HG02571 (cell line): Measurements from ENCODE around the gene SRRM4.
"Not testable (repeated sequence)": the region's sequence is repeated elsewhere in the genome, so short reads cannot be mapped to it uniquely, and the experiment has no call there.

Experiments
- ATAC-seq: cut with Tn5 transposase; IDR thresholded peaks from one replicate; pipeline ENCODE4 v1.9.1; 2021; ENCODE audit warnings: mild to moderate bottlenecking, moderate library complexity; ENCODE audit not compliant: unreplicated experiment

The SRRM4 gene

DNA sequence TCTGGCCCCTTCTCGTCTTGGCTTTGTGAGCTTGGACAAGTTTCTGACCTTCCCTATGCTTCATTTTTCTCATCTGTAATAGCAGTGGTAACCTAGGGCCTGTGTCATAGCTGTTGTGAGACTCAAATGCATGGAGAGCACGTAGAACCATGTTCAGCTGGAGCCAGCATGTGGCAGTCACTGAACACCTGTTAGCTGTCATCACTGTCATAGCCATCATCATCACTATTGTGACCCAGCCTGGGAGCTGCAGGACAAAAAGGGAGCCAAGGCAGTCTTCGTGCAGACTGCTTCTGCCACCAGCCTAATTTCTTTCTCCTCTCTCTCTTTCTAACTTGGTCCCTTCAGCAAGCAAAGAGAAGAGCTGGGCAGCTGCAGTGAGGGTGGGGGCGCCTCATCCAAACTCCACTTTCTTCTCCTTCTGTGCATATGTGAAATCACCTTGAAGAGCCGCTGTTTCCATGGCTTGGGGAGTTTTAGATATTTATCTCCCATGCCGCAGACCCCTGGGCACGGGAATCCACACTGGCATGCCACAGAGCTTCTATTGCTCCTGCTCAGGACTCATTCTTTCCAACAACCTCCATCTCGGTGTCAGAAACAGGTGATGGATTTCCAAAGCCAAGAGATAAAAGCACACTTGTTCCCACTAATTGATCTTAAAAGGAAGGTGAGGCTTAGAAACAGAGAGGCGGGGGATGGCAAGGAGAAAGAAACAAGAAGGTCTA is 87.0 kb downstream of the SRRM4 start:
- no peak for ATAC-seq

DNA sequence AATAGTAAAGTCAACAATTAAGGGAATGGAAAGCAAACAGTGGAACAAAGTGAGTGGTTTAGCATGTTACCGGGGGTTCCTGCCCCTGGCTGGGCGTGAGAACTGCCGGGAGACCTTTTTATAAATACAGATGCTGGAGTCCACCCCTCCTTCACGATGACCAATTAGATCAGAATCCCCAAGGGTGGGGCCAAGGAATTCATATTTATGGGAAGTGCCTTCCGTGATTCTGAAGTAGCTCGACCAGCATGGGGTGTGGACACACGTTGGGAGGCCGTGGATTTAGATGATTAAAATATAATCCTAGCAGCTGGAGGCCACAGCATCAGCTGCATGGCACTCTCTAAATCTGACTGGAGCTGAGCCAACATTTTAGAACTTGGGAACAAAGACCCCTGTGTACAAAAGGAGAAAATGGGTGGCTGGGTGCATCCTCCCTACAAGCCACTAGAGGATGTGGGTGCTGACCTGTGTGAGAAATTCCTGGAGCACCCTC is 87.9 kb downstream of the SRRM4 start:
- ATAC-seq: no peak

DNA sequence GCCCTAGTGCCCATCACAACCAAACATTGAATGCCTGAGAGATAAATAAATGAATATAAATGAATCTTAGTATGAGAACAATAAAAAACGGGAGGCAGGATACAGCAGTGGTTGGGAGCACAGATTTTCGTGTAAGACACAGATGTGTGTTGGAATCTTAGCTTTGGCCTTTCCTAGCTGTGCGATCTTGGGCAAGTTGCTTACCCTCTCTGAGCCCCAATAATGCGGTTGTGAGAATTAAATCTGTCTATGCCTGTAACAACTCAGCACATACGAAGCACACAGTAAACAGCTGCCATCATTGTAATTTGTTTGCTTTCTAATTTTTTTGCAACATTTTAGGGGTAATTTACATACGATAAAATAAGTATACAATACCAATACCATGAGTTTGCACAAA is 89.8 kb downstream of the SRRM4 start:
- no peak for ATAC-seq

DNA sequence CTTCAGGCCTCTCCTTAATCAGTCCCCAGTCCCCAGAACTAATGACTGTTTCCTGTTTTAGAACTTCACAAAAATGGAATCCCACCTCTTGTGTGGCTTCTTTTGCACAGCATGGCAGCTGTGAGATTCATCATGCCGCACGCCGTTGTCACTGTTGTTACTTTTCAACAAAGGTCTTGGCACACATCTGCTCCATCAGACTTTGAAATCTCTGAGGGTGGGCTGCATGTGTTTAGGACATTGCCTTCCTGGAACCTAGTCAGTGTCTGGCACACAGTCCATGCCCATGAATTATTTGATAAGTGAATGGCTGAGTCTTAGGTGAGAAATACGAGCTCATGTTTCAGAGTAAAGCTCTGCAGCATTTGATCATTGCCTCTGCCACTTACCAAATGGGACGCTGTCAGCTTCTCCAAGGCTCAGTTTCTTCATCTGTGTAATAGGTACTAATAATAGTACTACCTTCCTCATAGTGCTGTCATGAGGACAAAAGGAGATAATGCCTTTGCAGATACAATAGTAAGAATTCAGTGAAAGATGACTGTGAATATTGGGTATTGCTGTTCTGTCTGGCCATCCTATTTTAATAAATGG is 90.4 kb downstream of the SRRM4 start:
- ATAC-seq: no peak

DNA sequence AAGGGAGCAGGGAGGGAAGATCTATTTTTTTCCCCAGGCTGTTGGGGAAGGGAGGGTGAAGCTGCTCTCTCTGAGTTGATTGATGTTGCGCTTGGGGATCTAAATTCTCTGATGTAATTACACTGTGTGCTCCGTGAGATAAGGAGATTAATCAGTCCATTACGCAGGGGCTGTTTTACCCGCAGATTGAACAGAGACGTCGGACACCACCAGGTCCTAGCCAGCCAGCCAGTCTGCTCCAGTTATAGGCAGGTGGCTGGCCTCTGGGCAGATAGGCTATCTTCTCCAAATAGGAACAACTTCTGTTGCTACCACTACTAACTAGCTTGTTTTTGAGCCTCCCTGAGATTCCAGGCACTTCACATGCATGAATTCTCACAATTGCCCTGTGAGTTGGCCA is 91.1 kb downstream of the SRRM4 start:
- ATAC-seq: no peak

DNA sequence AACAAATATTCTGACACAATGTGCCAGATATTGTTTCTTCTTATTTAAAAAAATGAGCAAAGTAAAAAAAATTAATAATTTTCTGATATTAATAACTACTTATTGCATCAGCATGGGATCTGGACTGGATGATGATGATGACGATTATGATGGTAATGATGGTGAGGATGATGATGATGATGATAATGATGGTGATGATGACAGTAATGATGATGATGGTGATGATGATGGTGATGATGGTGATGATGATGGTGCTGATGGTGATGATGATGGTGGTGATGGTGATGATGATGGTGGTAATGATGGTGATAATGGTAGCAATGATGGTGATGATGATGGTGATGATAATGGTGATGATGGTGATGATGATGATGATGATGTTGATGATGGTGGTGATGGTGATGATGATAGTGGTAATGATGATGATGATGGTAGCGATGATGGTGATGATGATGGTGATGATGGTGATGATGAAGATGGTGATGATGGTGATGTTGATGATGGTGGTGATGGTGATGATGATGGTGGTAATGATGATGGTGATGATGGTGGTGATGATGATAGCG is 94.0 kb downstream of the SRRM4 start:
- no peak for ATAC-seq

DNA sequence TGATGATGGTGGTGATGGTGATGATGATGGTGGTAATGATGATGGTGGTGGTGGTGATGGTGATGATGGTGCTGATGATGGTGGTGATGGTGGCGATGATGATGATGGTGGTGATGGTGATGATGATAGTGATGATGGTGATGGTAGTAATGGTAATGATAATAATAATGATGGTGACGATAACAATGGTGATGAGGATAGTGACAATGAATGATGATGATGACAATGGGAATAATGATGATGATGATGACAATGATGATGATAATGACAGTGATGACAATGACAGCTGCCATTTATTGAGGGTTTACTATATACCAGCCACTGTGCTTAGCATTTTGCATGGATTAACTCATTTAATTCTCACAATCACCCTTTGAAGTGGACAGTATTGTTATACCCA is 94.6 kb downstream of the SRRM4 start:
- no peak for ATAC-seq

DNA sequence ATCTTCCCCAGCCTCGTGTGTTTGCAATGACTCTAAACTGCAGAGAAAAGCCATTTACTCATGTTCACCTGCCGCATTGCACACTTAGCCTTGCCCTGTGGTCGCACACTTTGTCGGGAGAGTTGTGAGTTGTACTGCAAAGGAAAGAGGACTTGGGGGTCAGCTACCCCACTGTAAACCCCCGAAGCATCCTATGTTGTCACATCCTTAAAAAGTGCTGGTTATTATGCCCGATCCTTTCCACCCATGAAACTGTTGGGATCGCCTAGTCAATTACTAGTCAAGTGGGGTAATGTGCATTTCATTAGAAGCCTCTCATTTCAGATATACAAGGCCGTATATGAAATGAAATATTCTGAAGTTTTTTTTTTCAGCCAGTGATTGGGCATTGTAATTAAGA is 98.2 kb downstream of the SRRM4 start:
- ATAC-seq: no peak

DNA sequence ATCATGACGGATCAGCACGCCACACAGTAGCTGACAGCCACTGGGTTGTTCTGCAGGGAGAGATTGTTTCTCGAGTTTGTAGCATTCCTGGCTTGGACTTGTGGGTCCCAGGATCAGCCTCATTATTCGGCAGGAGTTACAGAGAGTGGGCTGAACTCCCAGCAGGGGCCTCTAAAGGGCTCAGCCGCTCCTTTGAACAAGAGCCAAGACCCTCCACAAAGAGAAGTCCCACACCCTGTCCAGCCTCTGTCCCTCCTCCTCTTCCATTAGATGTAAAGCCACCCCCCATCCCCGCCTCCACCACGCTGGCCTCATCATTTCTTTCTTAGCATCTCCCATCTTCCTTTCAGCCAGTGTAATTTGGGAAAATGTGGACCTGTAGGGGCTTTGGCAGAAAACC is 100.7 kb downstream of the SRRM4 start:
- ATAC-seq: no peak

DNA sequence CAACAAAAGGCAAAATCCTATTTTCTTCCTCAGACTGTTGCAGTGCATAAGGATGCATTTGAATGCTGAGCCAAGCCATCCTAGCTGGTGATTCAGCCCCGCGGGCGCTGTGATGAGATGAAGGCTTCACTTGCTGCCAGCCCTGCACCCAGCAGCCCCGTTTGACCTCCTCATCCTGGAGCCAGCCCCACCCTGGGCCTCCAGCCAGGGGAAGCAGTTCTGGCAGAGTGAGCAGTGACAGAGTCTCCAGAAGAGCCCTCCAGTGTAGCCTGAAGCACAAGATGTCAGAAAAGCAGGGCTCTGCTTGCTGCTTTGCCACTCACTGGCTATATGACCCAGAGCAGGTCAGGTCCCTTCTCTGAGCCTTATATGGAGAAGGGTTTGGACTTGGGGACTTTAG is 101.2 kb downstream of the SRRM4 start:
- no peak for ATAC-seq

DNA sequence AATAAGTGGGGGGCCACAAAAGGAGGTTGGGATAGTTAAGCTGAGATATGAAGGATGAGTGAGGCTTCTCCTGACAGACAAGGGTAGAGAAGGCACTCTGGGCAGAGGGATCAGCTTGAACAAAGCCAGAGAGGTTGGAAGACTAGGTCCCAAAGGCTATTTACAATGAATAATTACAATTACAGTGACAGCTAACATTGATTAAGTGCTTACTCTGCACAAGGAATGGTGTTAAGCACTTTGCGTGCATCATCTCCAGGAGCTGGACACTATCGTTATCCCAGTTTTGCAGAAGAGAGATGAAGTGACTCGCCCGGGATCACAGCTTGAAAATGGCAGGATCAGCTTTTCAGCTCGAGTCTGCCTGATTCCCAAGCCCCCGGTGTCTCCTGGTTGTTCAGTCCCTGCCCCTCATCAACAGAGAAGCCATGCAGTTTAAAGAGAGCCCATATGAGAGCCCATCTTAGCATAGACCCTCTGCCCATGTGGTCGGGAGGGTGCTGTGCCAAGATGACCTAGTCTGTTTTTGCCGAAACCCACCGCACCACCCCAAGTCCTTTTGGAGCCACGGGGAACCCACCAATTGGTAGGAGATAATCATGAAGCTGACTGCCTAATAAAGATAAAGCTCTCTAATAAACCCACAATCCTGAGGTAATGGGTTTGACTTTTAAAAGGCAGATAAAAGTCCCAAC is 107.5 kb downstream of the SRRM4 start:
- ATAC-seq: no peak

DNA sequence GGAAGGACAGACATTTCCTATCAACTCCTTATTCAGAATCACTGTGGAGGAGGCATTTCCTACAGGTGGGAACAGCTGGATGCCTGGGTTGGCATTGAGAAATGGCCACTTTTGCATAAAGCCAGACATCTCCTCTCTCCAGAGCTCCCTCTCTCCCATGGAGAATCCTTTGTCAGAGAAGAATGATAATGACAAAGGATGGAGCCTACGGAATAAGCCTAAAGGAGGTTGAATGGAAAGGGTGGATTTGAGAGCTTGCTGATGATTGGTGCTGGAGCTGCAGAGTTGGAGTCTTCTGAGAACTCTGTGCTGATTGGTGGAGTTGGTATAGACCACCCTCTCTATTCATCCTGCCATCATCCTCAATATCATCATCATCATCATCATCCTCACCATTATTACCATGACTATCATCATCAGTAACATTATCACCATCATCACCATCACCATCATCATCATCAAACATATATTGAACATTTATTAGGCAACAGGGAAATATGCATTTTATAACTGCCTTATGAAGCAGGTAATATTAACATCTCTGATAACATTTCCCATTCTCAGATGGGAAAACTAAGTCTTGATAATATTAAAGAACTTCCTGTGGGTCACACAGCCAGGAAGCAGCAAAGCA is 108.2 kb downstream of the SRRM4 start:
- ATAC-seq: no peak

DNA sequence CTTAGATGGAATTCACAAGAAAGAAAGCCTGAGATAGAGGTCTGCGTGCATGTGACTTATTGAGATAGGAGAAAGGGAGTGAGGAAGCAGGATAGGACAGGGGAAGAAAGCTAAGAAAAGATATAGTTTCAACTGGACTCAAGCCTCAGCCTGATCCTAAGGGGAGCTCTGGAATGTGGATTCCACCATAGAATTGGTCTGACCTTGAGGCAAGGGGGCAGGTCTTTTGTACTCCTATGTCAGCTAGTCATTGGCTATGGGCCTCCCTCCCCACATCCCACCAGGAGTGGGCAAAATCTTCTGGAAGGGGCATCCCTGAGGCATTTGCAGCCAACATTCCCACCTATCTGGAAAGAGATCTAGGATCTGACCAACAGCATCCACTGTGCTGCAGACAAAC is 108.9 kb downstream of the SRRM4 start:
- ATAC-seq: no peak

DNA sequence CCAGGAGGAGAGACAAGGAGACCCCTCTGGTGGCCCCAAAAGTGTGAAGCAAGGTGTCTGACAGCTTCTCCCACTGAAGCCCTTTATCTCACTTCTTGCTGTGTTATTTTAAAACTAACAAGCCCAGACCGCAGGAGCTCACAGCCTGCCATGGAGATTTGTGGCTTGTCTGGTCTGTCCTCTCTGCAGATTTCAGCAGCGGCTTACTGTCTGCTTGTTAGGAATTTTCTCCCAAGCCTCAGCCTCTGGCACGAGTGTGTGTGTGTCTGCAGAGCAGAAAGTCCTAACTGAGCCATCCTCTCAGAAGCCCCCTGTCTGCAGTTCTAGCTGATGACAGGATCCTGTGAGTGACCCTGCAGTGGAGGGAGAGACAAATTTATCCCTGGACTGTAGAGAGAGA is 109.5 kb downstream of the SRRM4 start:
- no peak for ATAC-seq

DNA sequence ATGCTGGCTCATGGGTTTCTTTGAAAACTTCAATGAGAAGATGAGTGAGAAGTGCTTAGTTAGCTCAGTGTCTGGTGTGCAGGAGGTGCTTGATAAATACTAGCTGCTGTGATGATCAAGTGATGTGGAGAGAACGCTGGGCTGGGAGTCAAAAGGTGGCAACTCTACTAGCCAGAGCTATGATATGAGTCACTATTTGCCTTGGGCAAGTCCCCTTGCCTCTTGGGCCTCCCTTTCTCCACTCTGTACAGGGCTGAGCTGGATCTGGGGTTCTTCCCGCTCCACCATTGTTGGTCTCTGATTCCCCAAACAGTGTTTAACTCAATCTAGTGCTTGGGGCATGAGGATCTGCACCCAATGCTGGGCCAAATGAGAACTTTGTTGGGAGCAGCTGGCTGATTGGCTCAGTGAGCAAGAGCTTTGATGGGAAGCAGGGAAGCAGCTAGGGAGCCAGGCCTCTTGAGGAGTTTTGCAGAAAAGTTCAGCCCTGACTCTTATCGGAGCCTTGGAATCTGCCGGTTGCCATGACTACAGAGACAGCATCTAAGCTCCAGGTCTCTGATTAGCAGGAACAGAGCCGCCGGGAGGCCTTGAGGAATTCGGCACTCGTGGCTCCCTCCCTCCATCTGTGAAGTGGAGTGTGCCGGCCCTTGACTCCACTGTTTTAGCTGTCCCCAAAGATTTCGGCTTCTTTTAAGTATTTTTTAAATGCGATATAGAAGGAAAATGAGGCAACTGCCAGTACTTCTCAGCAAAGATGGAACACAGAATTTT is 115.3 kb downstream of the SRRM4 start:
- ATAC-seq: no peak

DNA sequence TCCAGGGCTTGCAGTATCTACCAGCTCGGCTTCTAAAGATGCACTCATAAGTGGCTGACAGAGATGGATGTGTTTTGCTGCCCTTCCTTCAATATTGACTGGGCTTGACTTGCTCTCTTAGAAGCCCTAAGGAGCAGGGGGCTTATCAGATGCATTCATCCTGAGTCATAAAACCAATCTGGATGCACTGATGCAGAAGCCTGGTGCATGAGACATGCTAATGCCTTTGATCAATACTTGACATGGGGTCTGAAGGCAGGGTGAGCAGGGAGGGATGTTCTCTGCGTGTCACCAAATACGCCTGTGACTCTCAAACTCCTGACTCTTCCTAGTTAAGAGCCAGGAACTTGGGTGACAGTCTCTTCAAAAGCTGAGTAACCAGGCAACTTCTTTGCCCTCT is 119.6 kb downstream of the SRRM4 start:
- no peak for ATAC-seq

DNA sequence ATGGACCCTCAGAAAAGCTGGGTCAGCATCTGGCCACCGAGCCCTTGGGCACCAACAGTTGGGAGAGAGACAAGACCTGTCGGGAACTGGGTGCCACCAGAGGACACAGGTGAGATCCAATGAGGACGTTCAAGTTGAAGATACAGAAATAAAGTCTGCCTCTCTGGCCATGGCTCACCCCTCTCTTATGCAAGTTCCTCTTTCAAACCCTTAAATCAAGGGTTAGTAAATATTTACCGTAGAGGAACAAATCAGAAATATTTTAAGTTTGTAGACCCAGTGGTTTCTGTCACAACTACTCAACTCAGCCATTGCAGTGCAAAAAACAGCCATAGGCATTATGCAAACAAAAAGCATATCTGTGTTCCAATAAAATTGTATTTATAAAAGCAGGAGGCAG is 120.9 kb downstream of the SRRM4 start:
- ATAC-seq: no peak

DNA sequence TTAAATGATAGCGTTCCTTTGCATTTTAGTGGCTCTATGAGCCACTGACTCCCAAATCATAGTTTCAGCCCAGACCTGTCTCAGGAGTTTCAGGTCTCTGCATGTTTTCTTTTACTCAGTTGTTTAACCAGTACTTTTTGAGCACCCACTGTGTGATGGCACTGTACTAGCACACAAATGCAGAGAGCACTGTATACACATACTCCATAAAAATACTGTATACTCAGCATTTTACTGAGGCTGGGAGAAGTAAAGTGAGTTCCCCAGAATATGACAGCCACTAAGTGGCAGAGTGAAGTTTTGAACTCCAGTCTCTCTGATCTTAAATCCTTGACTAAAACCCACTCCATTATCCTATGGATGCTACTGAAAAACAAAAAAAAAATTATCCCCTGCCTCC is 121.4 kb downstream of the SRRM4 start:
- ATAC-seq: no peak

DNA sequence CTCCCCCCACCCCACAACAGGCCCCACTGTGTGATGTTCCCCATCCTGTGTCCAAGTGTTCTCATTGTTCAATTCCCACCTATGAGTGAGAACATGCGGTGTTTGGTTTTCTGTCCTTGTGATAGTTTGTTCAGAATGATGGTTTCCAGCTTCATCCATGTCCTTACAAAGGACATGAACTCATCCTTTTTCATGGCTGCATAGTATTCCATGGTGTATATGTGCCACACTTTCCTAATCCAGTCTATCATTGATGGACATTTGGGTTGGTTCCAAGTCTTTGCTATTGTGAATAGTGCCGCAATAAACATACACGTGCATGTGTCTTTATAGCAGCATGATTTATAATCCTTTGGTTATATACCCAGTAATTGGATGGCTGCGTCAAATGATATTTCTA is 123.6 kb downstream of the SRRM4 start:
- not testable (repeated sequence) for ATAC-seq

DNA sequence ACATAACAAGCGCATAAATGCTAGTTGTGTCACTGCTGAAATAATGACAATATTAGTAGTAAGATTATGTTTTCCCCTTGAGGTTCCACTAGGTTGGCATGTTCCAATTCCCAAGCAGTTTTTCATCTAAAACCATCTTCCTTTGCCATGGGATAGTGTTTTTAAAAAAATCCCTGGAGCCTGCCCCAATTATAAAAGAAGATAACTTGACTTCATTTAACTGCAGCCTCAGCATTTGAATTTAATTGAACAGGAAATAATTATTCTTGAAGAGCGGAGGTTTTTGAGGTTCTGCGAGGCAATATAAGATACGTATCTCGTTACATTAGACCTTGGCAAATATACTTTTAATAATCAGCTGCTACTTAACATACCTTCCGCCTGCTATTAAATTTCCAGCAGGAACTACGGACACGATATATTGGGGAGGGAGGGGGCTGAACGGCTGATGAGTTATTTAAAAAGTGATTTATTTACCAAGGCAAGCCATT is 132.2 kb downstream of the SRRM4 start:
- ATAC-seq: no peak
